Posterior cingulate gyrus (tissue), 11 donors: Measurements from ENCODE around the gene TM4SF4.

Experiments used
- DNase-seq, 10 donors: peaks; one replicate each; pipeline versions ENCODE4 v3.0.0 to v3.0.0-alpha.2; 2020 to 2021; ENCODE audit warnings: mixed read lengths in 3 of 10
- intact Hi-C: fragments of 100-400 bp; cut with DNase I; formaldehyde crosslinking; loops from one replicate; pipeline ENCODE4 v1.15.1; 2023

Gene TM4SF4

DNA sequence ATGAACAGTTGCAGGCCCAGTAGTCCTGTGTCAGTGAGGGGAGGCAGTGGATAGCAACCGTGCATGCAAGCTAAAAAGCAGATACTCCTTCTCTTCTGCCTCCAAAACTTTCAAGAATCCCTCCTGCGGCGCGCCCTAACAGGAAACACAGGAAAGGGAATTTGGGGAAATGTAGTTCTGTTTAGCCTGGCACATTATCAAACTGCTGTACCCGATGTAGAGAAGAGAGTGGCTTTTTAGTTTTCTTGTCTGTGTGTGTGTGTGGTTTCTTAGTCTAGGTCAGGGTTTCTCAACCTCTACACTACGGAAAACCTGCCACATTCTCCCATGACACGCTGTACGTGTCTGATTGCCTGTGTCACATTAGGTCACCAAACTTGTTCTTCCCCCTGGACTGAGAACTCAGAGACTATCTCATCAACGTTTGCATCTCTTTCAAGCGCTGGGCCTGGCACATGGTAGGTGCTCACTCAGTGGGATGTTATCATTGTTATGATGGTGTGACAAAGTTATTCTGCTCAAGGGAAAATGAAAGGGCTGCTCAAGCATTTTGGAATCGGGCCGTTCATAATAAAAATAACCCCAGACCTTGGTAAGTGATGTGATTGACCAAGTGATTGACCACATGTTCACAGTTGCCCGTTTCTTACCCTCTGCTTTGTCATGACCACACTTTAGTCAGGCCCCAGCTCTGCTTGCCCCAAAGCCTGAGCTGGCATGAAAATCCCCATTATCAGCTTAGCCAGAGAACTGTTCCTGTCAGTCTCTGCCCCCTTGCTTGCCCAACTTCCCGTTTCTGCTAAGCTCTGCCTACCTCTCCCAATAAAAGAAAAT, 33.2 kb downstream of the TM4SF4 start:
- DNase-seq = no peak
- intact Hi-C loops = no loop called here

DNA sequence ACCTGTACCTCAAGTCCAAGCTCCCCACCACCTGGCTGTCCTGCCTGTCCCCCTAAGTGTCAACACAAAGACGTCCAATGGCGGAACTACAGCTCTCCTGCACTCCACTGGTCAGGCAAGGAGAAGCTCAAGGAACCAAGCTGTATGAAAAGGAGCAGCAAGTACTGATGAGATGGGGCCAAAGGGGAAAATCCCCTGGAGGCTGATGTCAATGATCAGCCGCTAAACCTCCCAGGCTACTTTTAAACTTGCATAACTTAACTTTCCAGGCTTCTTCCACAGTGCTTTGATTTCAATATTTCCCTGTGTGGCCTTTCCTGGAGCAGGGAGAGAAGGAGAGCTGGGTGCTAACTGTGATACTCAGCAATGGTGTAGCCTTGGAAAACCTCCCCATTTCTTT, 35.0 kb downstream of the TM4SF4 start:
- no peak for DNase-seq
- intact Hi-C loops = no loop called here

- no peak for DNase-seq
- intact Hi-C loops = no loop called here
Measured at GRCh38 chr3:149510480-149510879, 36.0 kb downstream of the TM4SF4 start.

DNA sequence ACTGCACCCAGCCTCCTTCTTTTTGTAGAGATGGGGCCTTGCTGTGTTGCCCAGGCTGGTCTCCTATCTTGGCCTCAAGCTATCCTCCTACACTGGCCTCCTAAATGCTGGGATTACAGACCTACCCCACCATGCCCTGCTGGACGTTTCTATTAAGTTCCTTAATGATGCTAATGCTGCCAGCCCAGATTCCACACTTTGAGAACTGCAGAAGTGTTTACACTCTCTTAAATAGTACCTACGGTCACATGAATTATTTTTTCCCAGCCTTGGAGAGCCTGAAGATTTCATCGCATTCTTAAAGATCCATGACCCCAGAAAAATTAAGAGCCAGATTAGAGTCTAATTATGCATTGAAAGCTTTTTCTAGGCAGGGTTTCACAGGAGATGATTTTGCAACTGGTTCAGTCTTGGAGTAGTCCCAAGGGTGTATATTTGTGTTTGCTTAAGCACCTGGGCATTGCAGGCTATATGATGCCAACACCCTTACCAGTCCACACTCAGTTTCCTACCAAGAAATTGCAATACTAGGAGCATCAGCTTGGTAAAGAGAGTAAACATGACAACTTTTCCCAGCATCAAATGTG, 36.6 kb downstream of the TM4SF4 start:
- DNase-seq = no peak
- intact Hi-C loops = no loop called here

- intact Hi-C loops = loop anchor here (2.0 kb wide), 1 partner anchor 205 kb away; no protein-coding TSS in a partner anchor
- peak in 9 of 10 donors; percentile 42 to 93 (median 65) for DNase-seq
Measured at GRCh38 chr3:149512073-149512782, 37.7 kb downstream of the TM4SF4 start.

GRCh38 chr3:149514471-149514870, 40.0 kb downstream of the TM4SF4 start:
- DNase-seq = no peak
- intact Hi-C loops = no loop called here

- DNase-seq = no peak
- intact Hi-C loops = no loop called here
Measured at GRCh38 chr3:149515249-149515648, 40.8 kb downstream of the TM4SF4 start.

- DNase-seq = no peak
- intact Hi-C loops = no loop called here
Measured at GRCh38 chr3:149516920-149517319, 42.4 kb downstream of the TM4SF4 start.

GRCh38 chr3:149519912-149520311, 45.4 kb downstream of the TM4SF4 start:
- no peak for DNase-seq
- intact Hi-C loops = no loop called here

DNA sequence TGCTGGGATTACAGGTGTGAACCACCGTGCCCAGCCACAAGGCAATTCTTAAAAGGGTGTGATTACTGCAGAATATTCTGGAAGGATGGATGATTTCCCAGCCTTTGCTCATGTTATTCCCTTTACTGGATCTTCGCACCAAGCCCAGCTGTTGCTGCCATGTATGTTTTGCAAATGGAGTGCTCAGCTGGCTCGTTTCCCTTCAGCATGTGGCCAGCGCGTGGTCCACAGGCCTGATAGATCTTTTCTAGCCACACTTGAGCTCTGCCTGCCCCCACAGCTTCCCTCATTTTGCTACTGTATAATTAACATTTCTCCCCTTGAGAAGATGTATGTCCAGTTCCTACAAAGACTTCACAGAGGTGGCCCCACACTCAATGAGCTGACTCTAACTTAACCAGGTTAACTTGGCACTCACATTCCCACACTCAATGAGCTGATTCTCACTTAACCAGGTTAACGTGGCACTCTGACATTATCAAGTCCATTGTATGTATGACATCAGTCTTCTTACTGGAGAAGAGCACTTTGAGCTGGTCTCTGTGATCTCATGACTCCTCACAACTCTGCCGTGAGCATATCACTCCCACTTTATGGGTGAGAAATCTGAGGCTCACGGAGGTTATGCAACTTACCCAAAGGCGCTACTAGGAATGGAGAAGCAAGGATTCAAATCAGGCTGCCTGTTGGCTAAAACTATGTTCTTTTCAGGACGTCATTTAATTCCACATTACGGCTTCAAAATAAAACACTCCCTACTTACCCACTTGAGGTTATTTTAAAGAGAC, 49.2 kb downstream of the TM4SF4 start:
- no peak for DNase-seq
- intact Hi-C loops = no loop called here

DNA sequence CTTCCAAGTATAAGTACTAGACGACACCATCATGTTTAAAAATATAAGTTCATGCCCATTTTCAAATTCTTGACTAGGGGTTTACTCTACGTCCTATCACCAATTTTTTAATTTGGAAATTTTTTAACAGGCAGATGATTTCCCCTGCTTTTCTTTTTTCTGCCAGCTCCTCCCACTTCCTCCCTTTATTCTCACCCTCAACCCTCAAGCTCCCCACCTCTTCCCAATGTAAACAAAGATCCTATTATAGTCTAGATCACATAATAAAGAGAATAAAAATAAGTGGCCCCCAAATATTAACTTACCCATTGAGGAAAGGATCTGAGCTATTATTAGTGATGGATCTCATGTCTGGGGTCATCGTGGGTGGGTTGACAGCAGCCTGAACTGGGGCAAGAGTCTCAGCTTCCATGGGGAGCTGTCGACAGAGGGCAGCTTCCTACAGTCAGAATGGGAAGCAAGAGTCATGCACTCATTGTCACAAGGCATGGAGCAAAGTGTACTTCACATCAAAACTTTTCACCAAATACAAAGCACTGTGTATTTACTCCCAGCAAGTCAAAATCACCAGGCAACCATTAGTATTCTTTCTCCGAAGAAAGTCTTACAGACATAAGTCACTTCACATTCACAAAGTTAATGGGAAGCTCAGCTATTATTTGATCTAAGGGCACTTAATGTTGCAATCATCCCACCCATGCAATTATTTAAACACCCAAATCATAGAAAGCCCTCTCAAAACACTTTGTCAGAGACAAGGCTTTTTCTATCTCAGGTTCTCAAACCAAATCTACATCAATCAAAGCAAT, 53.2 kb downstream of the TM4SF4 start:
- intact Hi-C loops = no loop called here
- DNase-seq = peak in 1 of 10 donors; percentile 41

DNA sequence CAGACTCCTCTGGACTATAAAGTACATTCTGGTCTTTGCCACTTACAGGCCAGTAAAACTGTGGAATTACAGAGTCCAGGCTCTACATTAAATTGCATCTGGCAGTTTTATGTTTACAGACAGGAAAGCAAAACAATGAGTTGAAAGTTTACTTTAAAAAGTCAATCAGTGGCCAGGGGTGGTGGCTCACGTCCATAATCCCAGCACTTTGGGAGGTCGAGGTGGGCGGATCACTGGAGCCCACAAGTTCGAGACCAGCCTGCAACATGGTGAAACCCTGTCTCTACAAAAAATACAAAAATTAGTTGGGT, 53.8 kb downstream of the TM4SF4 start:
- DNase-seq = no peak
- intact Hi-C loops = no loop called here

GRCh38 chr3:149529099-149529498, 54.6 kb downstream of the TM4SF4 start:
- intact Hi-C loops = no loop called here
- DNase-seq = no peak

GRCh38 chr3:149532489-149533180, 58.1 kb downstream of the TM4SF4 start:
- peak in 3 of 10 donors; percentile 23 to 75 (median 25) for DNase-seq
- intact Hi-C loops = loop anchor here (5.0 kb wide), 1 partner anchor 125 kb away; the partner anchor contains the start of gene WWTR1

- intact Hi-C loops = loop anchor here (5.0 kb wide), 1 partner anchor 123 kb away; the partner anchor contains the start of gene WWTR1
- no peak for DNase-seq
Measured at GRCh38 chr3:149534082-149534481, 59.6 kb downstream of the TM4SF4 start.

- DNase-seq = peak in 6 of 10 donors; percentile 15 to 86 (median 38)
- intact Hi-C loops = loop anchor here (5.0 kb wide), 1 partner anchor 122 kb away; the partner anchor contains the start of gene WWTR1
Measured at GRCh38 chr3:149534671-149535332, 60.3 kb downstream of the TM4SF4 start.

GRCh38 chr3:149535333-149535685, 60.8 kb downstream of the TM4SF4 start:
- DNase-seq = no peak
- intact Hi-C loops = no loop called here

- DNase-seq = peak in 6 of 10 donors; percentile 16 to 80 (median 23)
- intact Hi-C loops = no loop called here
Measured at GRCh38 chr3:149536429-149536828, 61.9 kb downstream of the TM4SF4 start.

DNA sequence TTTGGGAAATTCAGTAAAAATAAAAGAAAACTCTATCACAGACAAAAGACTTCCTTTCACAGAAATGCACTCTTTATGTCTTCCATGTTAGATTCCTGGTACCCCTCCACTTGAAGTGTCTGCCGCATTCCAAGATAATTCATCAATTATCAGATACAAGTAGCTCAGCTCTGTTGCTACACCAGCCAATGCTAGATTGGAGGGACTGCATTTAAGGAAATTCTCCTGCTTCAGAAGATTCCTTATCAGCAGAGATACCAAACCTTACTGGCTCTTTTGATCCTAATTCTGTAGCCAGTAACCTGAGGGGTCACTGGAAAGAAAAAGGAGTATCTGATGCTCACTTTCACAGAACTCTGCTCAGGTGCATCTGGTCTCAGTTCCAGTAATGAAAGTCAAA, 63.9 kb downstream of the TM4SF4 start:
- no peak for DNase-seq
- intact Hi-C loops = no loop called here
